ENCODE data around the gene MAEL.
"Not testable (repeated sequence)": the region's sequence is repeated elsewhere in the genome, so short reads cannot be mapped to it uniquely, and the experiment has no call there.

Gene MAEL

DNA sequence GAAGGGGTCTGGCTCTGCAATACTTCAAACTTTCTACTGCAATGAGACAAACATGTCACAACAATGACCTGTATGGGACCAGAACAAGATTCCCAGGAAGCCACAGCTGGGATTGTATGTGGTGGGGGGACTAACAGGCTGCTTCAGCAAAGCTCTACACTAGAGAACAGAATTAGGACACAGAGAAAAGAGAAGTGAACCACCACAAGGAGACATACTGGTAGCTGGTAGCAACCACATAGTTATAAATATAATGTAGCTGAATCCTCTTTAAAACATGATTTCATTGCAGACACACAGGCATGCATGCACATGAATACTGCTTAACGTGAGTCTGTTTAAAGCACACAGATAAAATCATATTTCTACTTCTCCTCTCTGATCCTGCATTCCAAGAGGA lies 10.3 kb upstream of the MAEL start:
- no peak for DNase-seq

DNA sequence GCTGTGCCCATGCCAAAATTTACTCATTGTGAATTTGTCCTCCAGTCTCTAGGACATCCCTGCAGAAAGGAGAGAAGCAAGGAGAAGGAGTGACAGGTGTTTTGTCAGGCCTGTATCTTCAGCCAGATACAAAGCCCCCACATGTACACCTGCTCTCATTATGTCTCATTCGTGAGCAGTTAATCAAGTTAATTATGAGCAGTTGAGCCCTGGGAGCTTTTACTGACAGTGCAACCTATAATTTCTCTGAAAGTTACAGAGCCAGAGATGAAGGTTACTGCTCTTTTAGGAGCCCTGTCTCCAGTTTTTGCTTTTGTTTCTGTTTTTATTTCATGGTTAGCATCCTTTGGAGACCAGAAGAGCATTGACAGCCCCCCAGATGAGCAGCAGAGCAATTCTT lies 8.7 kb upstream of the MAEL start:
- no peak for DNase-seq

DNA sequence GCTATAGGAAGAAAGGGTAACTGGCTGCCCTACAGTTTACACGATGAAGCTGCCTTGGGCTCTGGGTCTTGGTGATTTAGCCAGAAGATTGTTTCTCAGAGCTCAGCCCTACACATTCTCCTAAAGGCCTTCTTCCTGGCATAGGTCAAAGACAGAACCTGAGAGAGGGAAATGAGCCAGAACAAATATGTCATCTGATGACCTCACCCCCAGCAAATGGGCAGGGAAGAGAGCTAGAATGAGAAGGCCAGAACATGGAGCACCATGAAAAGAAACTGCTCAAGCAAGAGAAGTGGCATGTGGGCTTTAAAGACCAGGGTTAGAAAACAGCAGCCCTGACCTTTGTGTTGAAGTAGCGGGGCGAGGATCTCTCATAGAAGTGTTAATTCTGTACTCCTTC lies 8.3 kb upstream of the MAEL start:
- no peak for DNase-seq

DNA sequence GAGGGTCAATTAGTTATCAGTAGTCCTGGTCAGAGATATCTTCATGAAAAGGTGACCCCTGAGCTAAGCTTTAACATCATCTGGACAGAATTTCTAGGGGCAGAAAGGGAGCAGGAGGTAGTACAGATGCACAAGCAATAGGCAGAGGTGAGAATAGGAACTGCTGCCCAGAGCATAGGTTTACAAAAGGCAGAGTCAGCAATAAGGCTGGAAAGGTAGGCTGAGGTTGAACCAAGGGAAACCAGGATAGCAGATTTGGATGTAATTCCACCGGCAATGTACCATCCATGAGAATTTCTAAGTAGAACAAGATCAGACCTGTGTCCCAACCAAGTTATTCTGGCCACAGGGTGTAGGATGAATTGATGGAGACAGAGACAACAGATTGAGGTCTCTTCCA lies 7.5 kb upstream of the MAEL start:
- no peak for DNase-seq

DNA sequence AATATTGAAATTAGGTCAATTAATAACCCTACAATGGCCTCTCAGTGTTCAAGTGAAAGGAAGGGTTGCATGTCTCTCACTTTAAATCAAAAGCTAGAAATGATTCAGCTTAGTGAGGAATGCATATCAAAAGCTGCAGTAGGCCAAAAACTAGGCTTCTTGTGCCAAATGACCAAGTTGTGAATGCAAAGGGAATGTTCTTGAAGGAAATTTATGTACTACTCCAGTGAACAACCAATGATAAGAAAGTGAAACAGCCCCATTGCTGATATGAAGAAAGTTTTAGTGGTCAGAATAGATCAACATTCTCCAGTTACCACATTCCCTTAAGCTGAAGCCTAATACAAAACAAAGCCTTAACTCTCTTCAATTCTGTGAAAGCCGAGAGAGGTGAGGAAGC lies 10.0 kb downstream of the MAEL start:
- no peak for DNase-seq

DNA sequence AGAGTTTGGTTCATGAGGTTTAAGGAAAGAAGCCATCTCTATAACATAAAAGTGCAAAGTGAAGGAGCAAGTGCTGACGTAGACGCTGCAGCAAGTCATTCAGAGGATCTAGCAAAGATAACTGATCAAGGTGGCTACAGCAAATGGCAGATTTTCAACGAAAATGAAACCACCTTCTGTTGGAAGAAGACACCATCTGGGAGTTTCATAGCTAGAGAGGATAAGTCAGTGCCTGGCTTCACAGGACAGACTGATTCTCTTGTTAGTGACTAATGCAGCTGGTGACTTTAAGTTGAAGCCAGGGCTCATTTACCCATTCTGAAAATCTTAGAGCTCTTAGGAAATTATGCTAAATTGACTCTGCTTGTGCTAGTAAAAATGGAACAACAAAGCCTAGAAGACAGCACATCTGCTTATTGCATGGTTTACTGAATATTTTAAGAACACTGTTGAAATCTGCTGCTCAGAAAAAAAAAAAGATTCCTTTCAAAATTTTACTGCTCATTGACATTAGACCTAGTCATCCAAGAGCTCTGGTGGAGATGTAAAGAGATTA lies 10.5 kb downstream of the MAEL start:
- DNase-seq, result no peak

DNA sequence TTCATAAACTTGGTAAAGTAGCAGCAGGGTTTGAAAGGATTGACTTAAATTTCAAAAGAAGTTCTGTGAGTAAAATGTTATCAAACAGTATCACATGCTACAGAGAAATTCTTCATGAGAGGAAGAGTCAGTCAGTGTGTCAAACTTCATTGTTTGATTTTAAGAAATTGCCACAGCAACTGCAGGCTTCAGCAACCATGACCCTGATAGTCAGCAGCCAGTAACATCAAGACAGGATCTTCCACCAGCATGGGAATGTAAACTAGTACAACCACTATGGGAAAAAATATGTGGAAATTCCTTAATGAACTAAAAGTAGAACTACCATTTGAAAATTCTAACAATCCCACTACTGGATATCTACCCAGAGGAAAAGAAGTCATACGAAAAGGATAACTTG lies 11.5 kb downstream of the MAEL start:
- DNase-seq, result no peak

DNA sequence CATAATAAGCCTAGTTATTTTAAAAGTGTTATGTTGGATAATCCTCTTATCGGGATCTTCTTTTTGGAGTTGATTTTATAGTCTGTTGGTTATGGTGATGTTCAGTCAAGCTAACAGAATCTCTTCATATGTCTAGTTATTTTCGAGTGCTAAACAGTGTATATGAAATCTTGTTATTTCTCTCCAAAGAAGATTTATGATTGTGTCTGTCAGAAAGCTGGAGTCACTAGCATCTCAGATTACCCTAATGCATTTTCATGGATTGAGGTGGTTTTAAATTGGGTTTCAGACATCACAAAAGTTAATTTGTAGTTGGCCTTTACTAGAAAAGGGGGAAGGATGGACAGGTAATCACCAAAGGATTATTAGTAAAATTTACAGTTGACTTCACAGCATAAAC lies 13.3 kb downstream of the MAEL start:
- no peak for DNase-seq

DNA sequence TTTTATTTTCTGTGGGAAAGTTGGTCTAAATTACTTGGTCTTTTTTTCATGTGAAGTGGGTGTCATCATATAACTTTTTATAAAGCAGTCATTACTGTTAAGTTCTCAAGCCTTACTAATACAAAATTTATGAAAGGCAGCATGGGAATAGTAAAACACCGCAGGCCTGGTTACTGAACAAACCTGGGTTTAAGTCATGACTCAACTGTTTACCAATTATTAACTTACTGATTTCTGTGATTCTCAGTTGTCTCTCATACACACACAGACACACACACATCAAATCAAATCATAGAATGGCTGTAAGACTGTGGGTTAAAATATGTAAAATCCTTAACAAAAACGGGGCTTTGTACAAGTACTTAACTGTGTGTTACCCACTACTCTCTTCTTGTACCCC lies 14.6 kb downstream of the MAEL start:
- no peak for DNase-seq

DNA sequence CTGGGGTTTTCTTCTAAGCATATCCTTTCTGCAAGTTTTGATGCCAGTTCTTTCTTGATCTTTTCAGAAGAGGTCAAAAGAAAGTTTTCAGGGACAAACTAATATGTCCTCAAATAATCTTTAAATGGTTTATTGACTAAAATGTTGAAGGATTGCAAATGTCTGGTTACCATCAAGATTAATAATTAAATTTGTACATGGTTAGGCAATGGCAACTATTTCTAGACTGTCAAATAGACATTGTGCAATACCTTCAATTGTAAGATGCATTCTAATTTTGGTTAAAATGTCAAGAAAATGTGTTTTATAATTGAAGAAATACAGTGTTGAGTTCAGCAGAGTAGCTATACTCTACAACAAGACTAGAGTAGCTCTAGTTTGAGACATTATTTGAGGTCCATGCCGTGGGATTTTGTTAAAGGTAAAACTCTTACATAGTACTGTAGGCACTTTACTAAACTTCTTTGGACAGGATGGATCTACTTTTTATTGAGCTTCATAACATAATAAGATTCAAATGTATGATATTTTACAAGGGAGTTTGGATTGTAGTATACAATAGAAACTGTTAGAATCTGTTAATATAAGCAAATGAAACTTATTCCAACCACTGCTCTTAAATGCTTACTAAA lies 22.6 kb downstream of the MAEL start:
- DNase-seq, result no peak

DNA sequence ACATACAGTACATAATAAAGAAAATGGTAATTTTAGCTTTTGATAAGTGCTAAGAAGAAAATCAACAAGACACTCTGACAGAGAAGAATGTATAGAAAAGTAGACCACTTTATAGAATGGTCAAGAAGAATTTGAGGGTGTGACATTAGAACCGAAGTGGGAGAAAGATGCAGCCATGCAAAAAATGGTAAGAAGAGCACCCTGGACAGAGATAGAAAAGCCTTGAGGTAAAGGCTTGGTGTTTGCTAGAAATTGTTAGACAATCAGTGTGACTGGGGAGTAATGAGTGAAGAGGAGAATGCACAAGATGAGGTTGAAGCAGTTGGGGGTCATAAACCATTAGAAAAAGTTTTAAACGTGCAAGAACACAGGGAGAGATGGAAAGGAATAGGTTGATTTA lies 23.5 kb downstream of the MAEL start:
- no peak for DNase-seq

DNA sequence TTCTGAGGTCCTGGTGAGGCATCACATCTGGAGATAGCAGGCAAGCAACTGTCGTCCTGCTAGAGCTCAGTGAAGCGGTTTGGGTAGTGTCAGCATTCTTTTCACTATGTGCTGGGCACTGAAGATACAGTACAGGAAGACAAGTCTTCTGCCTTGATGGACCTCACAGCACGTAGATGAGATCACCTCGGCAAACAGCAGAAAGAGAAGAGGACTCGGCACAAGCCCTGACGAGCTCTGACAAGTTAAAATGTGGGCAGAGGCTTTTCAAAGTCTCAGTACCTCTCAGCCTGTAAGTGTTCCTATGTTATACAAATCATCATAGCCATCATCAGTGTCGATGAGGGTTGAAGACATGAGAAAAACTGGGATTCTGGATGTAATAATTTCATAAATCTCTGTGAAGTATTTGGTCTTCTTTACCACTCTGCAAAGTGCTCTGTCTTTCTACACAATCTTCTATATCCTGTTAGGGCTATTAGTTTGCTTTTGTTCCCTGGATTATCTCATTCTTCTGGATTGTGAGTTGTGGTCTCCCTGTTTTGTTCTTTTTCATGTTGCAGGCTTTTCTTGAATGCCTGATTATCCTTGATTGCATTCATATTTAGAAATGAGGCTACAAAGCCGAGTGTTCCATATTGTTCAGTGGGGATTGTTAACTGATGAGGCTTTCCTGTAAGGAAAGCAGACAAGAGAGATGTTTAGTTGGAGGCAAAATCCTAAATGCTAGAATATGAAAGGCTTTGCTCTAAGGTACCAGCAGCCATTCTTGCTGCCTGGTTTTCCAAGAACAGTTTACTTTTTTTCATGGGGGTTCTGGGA lies 24.2 kb downstream of the MAEL start:
- no peak for DNase-seq

DNA sequence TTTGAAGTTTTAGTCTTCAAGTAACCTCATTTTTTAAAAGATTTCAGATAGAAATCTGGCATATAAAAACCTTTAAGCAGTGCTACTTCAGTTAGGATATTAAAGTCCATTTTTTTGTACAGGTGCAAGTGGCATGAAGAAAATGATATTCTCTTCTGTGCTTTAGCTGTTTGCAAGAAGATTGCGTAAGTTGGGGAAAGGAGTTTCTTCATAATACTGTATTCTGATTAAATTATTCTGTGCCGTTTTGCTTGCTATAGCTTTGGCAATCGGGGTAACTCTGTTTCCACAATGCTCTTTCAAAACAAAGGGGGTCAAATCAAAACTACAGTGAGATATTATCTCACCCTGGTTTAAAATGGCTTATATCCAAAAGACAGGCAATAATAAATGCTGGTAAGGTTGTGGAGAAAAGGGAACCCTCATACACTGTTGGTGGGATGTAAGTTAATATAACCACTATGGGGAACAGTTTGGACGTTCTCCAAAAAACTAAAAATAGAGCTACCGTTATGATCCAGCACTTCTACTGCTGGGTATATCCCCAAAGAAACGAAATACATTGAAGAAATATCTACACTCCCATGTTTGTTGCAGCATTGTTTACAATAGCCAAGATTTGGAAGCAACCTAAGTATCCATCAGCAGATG lies 27.1 kb downstream of the MAEL start:
- DNase-seq, result no peak

DNA sequence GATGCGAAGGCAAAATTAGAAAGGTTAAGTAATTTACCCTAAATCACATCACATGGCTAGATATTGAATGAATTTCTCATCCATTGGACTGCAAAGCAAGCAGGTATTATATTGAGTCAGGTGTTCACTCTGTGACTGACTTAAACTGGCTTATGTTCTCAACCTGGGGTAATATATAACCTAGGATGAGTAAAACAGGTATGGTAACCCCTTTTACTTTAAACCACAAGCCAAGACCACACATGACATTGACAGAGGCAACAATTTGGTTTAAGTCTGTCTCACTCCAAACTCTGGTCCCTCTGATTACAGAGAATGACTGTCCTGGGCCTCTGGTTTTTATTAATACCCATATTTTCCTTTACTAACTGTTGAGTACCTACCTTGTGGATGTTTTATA lies 33.3 kb downstream of the MAEL start:
- no peak for DNase-seq

DNA sequence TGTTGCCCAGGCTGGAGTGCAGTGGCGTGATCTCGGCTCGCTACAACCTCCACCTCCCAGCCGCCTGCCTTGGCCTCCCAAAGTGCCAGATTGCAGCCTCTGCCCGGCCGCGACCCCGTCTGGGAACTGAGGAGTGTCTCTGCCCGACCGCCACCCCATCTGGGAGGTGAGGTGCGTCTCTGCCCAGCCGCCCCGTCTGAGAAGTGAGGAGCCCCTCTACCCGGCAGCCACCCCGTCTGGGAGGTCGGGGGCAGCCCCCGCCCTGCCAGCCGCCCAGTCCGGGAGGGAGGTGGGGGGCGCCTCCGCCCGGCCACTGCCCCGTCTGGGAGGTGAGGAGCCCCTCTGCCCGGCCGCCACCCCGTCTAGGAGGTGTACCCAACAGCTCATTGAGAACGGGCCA lies 40.5 kb downstream of the MAEL start:
- DNase-seq, result not testable (repeated sequence)

DNA sequence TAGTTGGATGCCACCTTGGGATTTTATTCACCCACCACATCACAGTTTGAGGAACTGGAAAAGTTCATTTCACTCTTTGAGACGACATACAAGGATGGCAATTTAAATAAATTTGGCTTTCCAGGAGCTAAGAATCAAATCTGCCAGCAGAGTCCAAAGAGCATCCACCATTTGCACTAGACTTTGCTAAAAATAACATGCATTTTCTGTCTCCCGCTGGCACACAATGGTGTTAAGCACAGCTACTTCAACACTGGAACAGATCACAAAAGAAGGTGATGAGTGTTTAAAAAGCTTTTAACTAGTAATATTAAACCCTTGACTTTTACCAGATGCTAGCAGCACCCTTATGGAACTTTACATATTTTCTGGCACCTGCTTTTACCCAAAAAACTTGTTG lies 44.6 kb downstream of the MAEL start:
- no peak for DNase-seq

DNA sequence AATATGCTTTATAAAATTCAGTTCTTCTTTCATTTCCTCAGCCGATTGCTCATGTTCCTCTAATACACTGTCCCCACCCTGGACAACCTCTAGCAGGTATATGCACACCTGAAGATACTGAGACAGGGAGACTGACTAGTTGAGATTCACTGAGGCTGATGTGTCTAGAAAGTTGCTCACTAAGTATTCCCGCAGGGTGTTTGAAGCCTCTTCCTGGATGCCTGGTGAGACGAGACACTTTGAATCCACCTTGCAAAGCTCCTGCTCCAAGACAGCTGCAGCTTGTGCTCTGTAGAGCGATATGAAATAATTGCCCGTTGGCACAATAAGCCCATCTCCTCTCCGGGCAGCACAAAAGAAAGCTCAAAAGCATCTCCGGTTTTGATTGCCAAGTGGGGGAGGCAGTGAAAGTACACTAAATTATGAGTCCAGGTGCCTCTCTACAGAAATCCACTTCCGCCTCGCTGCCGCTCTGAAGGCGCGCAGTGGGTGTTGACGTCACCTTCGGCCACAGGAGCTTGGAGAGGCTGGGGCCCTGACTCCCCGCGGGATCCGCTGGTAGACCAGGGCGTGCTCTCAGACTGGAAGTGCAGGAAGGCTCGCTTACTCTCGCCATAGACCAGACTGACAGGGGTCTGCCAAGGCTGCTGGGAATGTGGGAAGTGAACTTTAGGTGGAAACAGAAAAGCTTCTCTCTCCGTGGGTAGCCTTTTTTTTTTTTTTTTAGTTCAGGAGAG lies 54.8 kb downstream of the MAEL start:
- peak; percentile 28 for DNase-seq

DNA sequence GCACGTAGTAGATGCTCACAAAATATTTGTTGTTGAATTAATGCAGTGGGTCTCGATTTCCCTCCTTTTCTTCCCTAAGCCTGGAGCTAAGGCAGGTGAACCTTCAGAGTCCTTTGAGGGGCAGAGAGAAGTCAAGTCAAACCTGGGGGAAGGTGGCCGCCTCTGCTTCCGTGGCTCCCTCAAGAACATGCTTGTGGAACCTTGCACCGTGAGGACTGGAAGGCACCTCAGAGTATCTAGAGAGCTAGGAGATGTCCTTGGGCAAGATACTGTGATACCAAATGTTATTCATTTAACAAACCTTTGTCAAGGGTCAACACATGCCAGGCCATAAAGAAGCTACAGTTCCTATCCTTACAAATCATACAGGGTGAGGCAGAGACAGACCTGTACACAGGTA lies 62.8 kb downstream of the MAEL start:
- no peak for DNase-seq

DNA sequence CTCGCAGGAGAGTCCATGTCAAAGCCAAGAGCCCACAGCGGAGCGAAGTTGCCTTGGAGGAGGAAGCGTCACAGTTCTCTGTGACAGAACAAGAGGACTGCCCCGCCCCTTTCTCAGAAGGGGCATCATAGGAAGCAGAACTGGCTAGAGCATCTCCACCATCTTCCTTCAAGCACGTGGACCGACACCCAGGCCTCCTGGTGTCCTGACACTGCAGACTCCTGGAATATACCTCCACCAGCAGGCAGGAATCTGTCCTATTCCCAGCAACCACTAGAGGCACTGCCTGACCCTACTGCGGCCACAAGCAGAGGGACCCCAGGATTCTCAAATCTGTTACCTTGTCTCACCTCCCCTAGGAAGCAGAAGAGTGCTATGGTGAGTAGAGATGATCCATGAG lies 63.3 kb downstream of the MAEL start:
- no peak for DNase-seq

DNA sequence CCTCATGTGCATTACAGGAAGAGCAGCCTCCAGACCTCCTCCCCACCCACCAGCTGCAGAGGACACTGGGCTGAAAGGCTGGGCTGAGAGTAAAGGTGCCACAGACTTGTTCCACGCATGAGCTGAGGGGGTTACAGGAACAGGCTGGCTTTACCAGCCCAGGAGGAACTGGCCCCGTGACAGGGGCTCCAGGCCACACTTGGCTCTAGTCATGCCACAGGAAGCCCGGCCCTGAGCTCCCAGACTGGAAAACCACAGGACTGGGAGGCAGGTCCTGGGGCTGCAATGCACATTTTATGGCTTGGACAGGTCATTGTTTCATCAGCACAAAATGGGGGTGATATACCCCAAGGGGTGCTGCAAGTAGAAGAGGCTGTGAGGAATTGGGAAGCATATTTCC lies 65.5 kb downstream of the MAEL start:
- DNase-seq, result no peak

DNA sequence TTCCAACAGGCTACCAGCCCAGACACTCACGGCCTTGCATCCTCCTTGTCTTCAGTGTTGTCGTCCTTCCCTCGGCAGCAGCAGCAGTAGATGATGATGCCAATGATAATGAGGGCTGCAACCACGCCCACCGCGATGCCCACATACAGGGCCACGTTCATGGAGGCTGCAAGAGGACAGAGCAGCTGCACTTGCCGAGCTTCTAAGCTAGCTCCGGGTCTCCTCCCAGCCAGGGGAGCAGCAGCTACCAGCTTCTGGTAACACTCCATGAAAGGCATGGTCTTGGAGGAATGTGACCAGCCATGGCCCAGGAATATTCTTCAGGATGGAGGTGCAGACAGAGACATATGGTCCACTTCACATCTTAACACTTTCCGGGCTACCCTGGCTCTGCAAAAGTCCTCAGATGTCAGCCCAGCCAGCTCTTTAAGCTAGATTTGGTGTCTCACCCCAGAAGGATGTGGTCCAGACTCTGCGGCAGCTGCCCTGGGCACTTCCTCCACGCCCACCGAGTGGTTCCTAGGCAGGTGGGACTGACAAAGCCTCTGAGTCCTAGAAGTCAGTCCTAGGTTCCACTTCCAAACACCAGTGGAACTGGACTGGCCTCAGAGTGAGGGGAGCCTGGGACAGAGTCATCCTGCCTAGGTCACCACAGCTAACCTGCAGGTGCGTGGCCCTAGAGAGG lies 66.0 kb downstream of the MAEL start:
- no peak for DNase-seq

DNA sequence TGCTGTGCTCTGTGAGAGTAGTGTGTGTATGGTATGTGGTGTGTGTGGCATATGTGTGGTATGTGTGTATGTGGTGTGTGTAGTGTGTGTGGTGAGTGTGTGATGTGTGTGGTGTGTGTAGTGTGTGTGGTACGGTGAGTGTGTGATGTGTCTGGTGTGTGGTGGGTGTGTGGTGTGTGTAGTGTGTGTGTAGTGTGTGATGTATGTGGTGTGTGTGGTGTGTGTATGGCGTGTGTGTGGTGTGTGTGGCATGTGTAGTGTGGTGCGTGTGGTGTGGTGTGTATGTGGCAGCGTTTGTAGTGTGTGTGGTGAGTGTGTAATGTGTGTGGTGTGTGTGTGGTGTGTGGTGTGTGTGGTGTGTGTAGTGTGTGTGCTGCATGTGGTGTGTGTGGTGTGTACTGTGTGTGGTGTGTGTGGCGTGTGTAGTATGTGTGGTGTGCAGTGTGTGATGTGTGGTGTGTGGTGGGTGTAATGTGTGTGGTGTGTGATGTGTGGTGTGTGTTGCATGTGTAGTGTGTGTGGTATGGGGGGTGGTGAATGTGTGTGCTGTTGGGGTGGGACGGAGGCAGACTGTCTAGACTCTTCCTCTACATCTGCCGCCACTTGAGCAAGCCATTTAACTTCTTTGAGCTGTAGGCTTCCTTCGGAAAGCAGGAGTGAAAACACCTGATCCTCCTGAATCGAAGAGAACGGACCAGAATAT lies 67.6 kb downstream of the MAEL start:
- DNase-seq, result no peak
